GM19043 (cell line): ENCODE data around the gene EDEM1.
"Not testable (repeated sequence)": the region's sequence is repeated elsewhere in the genome, so short reads cannot be mapped to it uniquely, and the experiment has no call there.

Experiments
- ATAC-seq: cut with Tn5 transposase; IDR thresholded peaks from one replicate; pipeline ENCODE4 v1.9.1; 2021; ENCODE audit warnings: low read depth; ENCODE audit not compliant: unreplicated experiment

The EDEM1 gene

GRCh38 chr3:5227812-5228211 lies 40.3 kb downstream of the EDEM1 start:
- ATAC-seq = no peak

- no peak for ATAC-seq
Measured at GRCh38 chr3:5229414-5229813, 41.9 kb downstream of the EDEM1 start.

GRCh38 chr3:5231074-5231473 lies 43.6 kb downstream of the EDEM1 start:
- no peak for ATAC-seq

- no peak for ATAC-seq
Measured at GRCh38 chr3:5231487-5231886, 44.0 kb downstream of the EDEM1 start.

GRCh38 chr3:5232570-5232969 lies 45.1 kb downstream of the EDEM1 start:
- no peak for ATAC-seq

- ATAC-seq = no peak
Measured at GRCh38 chr3:5233026-5233425, 45.5 kb downstream of the EDEM1 start.

- ATAC-seq = no peak
Measured at GRCh38 chr3:5235655-5236054, 48.1 kb downstream of the EDEM1 start.

- no peak for ATAC-seq
Measured at GRCh38 chr3:5238545-5238944, 51.0 kb downstream of the EDEM1 start.

GRCh38 chr3:5239602-5240001 lies 52.1 kb downstream of the EDEM1 start:
- no peak for ATAC-seq

GRCh38 chr3:5240740-5241139 lies 53.2 kb downstream of the EDEM1 start:
- no peak for ATAC-seq

GRCh38 chr3:5242785-5243184 lies 55.3 kb downstream of the EDEM1 start:
- ATAC-seq = not testable (repeated sequence)

- ATAC-seq = no peak
Measured at GRCh38 chr3:5245927-5246326, 58.4 kb downstream of the EDEM1 start.

- no peak for ATAC-seq
Measured at GRCh38 chr3:5248822-5249221, 61.3 kb downstream of the EDEM1 start.

GRCh38 chr3:5250467-5251195 lies 63.1 kb downstream of the EDEM1 start:
- ATAC-seq = no peak

GRCh38 chr3:5251196-5251583 lies 63.7 kb downstream of the EDEM1 start:
- no peak for ATAC-seq

GRCh38 chr3:5252131-5252530 lies 64.6 kb downstream of the EDEM1 start:
- ATAC-seq = no peak

- no peak for ATAC-seq
Measured at GRCh38 chr3:5254281-5255048, 67.0 kb downstream of the EDEM1 start.

- ATAC-seq = no peak
Measured at GRCh38 chr3:5255404-5256344, 68.2 kb downstream of the EDEM1 start.

- ATAC-seq = no peak
Measured at GRCh38 chr3:5258526-5258925, 71.0 kb downstream of the EDEM1 start.

GRCh38 chr3:5260992-5261501 lies 73.5 kb downstream of the EDEM1 start:
- ATAC-seq = no peak

GRCh38 chr3:5262507-5262906 lies 75.0 kb downstream of the EDEM1 start:
- no peak for ATAC-seq
